ENCODE results near the gene RBMXL2. TPM values are rescaled to one million over a fixed set of nuclear protein-coding genes. Genes with fewer than 3 reads are reported as not detected.

RBMXL2 gene
- not detected for total RNA-seq

DNA sequence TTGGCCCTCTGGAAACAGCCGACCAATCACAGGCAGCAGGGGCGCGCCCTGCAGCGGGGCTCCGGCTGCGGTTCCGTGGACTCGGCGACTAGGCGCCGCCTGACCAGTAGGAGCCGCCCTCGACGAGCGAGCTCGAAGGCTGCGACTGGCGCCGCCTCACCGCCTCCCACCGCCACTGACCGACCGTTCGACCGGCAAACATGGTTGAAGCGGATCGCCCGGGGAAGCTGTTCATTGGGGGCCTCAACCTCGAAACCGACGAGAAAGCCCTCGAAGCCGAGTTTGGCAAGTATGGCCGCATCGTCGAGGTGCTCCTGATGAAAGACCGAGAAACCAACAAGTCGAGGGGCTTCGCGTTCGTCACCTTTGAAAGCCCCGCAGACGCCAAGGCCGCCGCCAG lies at the start of gene RBMXL2:
TSS of gene RBMXL2 (plus strand) at position 78 of the 400 bp plus-strand sequence. CDS start at position 201, 123 bp downstream.
- no peak for TF ChIP-seq POLR2A (IDR thresholded peaks at IDR 0.05)
- TF ChIP-seq, protein P1, sequence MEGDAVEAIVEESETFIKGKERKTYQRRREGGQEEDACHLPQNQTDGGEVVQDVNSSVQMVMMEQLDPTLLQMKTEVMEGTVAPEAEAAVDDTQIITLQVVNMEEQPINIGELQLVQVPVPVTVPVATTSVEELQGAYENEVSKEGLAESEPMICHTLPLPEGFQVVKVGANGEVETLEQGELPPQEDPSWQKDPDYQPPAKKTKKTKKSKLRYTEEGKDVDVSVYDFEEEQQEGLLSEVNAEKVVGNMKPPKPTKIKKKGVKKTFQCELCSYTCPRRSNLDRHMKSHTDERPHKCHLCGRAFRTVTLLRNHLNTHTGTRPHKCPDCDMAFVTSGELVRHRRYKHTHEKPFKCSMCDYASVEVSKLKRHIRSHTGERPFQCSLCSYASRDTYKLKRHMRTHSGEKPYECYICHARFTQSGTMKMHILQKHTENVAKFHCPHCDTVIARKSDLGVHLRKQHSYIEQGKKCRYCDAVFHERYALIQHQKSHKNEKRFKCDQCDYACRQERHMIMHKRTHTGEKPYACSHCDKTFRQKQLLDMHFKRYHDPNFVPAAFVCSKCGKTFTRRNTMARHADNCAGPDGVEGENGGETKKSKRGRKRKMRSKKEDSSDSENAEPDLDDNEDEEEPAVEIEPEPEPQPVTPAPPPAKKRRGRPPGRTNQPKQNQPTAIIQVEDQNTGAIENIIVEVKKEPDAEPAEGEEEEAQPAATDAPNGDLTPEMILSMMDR (IDR thresholded peaks at IDR 0.05 in 4 of 5, conservative IDR thresholded peaks at IDR 0.05 in 1 of 5), result no peak
- Histone ChIP-seq H3K4me1 (no peaks in the 10 kb centered on the region), H3K36me3 (no peaks in the 10 kb centered on the region), H3K27ac (no peak within 1 kb of the TSS), H3K4me3 (no peak within 1 kb of the TSS), H3K9me3 (no peaks in the 10 kb centered on the region), H3K27me3 (no peaks in the 10 kb centered on the region)
- DNase-seq (no peak), ATAC-seq (no peak)
- intact Hi-C loops (cut with DNase I; ENCODE audit: low total_unique reads) (no loop called here), in situ Hi-C loops (cut with MboI; ENCODE audit: low sequenced_read_pairs in 4 of 4) (loop anchor here in 1 of 4 donors (25.0 kb wide), 1 partner anchor 598 kb away; no protein-coding TSS in a partner anchor)

GRCh38 chr11:7046474-7047175 lies 42.2 kb upstream of the RBMXL2 start:
- H3K4me3 ChIP-seq, result no peak overlapping the region
- no peak overlapping the region for H3K27ac ChIP-seq
- in situ Hi-C loops (cut with MboI; ENCODE audit: low sequenced_read_pairs in 4 of 4) (no loop called here), intact Hi-C loops (cut with DNase I; ENCODE audit: low total_unique reads) (no loop called here)
- TF ChIP-seq, protein P1 (IDR thresholded peaks at IDR 0.05 in 4 of 5, conservative IDR thresholded peaks at IDR 0.05 in 1 of 5), result no peak
- TF ChIP-seq POLR2A (IDR thresholded peaks at IDR 0.05), result no peak
- ATAC-seq, result no peak
- H3K27me3 ChIP-seq, result no peaks in the 10 kb centered on the region
- H3K36me3 ChIP-seq, result no peaks in the 10 kb centered on the region
- no peaks in the 10 kb centered on the region for H3K9me3 ChIP-seq
- DNase-seq, result no peak
- no peaks in the 10 kb centered on the region for H3K4me1 ChIP-seq

GRCh38 chr11:7050191-7050590 lies 38.6 kb upstream of the RBMXL2 start:
- DNase-seq, result no peak
- in situ Hi-C loops (cut with MboI; ENCODE audit: low sequenced_read_pairs in 4 of 4), result no loop called here
- TF ChIP-seq POLR2A (IDR thresholded peaks at IDR 0.05), result no peak
- TF ChIP-seq, protein P1 (IDR thresholded peaks at IDR 0.05 in 4 of 5, conservative IDR thresholded peaks at IDR 0.05 in 1 of 5), result no peak
- Histone ChIP-seq H3K27me3 (no peaks in the 10 kb centered on the region), H3K4me3 (no peak overlapping the region), H3K4me1 (no peaks in the 10 kb centered on the region), H3K27ac (no peak overlapping the region), H3K9me3 (no peaks in the 10 kb centered on the region), H3K36me3 (no peaks in the 10 kb centered on the region)
- intact Hi-C loops (cut with DNase I; ENCODE audit: low total_unique reads), result no loop called here
- no peak for ATAC-seq

DNA sequence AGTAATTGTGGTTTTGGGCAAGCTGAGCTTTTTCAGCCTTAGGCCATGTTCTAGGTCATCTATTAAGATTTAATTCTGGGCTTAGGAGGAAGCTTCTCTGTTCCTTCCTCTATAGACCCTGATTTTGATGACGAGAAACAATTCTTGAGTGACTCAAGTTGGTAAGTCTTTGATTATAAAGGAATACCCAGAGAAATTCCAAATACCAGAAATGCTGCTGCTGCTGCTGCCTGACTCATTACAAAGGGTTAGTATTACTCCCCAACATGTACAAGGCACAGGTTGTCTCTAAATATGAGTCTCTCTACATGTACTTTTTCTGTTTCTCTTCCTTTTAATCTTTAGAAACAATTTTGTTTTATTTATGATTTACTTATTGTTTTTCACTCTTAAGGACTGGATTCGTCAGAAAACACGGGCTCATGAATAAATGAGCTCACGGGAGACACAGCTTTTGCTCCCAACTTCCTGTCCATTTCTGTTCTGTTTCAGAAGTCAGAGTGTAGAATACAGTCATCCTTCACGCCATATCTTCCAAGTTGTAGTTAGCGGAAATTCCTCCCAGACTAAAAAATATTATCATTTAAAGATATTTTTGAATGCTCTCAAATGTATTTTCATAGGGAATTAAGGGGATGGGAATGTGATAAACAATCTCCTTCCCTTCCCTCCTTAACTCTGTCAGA lies 31.8 kb upstream of the RBMXL2 start:
- intact Hi-C loops (cut with DNase I; ENCODE audit: low total_unique reads), result no loop called here
- H3K9me3 ChIP-seq, result no peaks in the 10 kb centered on the region
- in situ Hi-C loops (cut with MboI; ENCODE audit: low sequenced_read_pairs in 4 of 4), result no loop called here
- ATAC-seq (no peak), DNase-seq (no peak)
- H3K4me1 ChIP-seq, result no peaks in the 10 kb centered on the region
- TF ChIP-seq, protein P1 (IDR thresholded peaks at IDR 0.05 in 4 of 5, conservative IDR thresholded peaks at IDR 0.05 in 1 of 5), result no peak
- no peaks in the 10 kb centered on the region for H3K27me3 ChIP-seq
- H3K36me3 ChIP-seq, result no peaks in the 10 kb centered on the region
- no peak overlapping the region for H3K27ac ChIP-seq
- H3K4me3 ChIP-seq, result no peak overlapping the region

Measured in gastrocnemius medialis (tissue), 4 donors.